Measurements from ENCODE around the gene HNF4A. TPM values are rescaled to one million over a fixed set of nuclear protein-coding genes. Genes with fewer than 3 reads are reported as not detected.

The HNF4A gene
- total RNA-seq, 1 experiment from 2014 or later: 0.15 TPM

DNA sequence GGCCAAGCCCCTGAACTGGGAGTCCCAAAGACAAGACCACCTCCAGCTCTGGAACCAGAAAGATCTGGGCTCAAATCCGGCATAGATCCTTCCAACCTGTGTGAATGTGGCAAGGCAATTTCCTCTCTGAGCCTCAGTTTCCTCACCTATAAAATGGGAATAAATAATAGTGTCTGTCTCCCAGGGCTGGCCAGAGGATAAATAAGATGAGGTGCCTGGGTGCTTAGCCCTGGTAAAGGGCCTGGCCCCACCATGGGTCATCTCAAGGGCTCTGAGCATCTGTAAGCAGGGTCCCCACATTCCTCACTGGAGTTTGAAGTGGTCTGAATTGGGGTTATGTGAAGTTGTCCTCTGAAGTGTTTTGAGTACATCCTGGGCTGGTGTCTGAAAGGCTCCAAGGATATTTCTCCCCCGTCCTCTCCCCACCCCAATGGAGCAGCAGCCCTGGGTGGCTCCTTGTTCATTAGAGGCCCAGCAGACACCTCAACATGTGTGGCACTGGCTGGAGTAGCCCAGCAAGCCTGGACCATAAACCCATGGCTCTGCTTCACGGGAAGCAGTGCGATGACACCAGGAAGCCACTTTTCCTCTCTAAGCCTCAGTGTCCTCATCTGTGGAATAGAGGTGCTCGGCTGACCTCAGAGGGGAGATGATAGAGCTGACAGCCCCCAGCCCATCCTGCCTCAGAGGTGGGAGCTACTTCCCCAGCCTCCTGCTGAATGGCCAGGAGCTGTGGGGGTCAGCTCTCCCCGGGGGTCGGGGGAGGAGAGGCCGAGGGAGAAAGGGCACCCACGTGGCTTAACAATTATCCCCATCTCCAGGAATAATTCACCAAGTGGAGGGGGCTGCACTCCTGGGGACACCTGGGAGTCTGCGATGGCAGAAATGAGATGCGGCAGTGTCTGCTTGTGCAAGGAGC lies 48.0 kb downstream of the HNF4A start (continued):
- TF ChIP-seq, protein P1, sequence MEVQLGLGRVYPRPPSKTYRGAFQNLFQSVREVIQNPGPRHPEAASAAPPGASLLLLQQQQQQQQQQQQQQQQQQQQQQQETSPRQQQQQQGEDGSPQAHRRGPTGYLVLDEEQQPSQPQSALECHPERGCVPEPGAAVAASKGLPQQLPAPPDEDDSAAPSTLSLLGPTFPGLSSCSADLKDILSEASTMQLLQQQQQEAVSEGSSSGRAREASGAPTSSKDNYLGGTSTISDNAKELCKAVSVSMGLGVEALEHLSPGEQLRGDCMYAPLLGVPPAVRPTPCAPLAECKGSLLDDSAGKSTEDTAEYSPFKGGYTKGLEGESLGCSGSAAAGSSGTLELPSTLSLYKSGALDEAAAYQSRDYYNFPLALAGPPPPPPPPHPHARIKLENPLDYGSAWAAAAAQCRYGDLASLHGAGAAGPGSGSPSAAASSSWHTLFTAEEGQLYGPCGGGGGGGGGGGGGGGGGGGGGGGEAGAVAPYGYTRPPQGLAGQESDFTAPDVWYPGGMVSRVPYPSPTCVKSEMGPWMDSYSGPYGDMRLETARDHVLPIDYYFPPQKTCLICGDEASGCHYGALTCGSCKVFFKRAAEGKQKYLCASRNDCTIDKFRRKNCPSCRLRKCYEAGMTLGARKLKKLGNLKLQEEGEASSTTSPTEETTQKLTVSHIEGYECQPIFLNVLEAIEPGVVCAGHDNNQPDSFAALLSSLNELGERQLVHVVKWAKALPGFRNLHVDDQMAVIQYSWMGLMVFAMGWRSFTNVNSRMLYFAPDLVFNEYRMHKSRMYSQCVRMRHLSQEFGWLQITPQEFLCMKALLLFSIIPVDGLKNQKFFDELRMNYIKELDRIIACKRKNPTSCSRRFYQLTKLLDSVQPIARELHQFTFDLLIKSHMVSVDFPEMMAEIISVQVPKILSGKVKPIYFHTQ (CRISPR knock-in tag; IDR thresholded peaks at IDR 0.05): no peak

DNA sequence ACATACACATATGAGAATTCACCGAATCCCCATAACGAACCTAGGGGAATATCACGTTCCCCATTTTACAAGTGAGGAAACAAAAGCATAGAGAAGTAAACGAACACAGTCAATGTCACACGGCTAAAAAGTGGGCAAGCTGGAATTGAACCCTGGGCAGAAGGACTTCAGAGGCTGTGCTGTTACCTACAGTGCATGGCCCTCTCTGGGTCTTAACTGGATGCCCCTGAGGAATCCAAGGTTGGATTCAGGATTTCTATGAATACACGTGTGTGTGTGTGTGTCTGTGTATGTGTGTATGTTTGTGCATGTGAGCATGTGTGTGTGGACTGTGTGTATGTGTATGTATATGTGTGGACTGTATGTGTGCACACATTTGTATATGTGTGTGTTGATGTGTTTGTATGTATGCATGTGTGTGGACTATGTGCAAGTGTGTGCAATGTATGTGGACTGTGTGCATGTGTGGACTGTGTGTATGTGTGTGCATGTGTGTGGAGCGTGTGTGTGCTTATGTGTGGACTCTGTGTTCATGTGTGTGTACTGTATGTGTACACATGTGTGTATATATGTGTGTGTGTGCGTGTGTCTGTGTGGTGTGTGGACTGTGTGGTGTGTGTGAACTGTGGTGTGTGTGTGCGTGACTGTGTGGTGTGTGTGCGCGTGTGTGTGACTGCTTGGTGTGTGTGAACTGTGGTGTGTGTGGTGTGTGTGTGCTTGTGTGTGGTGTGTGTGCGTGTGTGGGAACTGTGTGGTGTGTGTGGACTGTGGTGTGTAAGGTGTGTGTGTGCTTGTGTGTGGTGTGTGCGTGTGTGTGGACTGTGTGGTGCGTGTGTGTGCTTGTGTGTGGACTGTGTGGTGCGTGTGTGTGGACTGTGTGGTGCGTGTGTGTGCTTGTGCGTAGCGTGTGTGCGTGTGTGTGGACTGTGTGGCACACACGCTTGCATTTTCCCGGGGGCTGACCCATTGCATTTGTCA lies 49.0 kb downstream of the HNF4A start:
- no peaks in the 10 kb centered on the region for H3K4me1 Mint-ChIP-seq
- H3K27ac Mint-ChIP-seq: peak overlapping the region; percentile 68
- TF ChIP-seq GABPB1 (CRISPR knock-in tag; IDR thresholded peaks at IDR 0.05) (no peak), EMX1 (CRISPR knock-in tag; IDR thresholded peaks at IDR 0.05) (no peak), CREB1 (CRISPR knock-in tag; IDR thresholded peaks at IDR 0.05) (no peak), TEAD1 (CRISPR knock-in tag; IDR thresholded peaks at IDR 0.05) (no peak), NFE2L1 (CRISPR knock-in tag; IDR thresholded peaks at IDR 0.05) (no peak)
- TF ChIP-seq, protein P2, sequence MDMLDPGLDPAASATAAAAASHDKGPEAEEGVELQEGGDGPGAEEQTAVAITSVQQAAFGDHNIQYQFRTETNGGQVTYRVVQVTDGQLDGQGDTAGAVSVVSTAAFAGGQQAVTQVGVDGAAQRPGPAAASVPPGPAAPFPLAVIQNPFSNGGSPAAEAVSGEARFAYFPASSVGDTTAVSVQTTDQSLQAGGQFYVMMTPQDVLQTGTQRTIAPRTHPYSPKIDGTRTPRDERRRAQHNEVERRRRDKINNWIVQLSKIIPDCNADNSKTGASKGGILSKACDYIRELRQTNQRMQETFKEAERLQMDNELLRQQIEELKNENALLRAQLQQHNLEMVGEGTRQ (CRISPR knock-in tag; IDR thresholded peaks at IDR 0.05): no peak
- TF ChIP-seq, protein P3, sequence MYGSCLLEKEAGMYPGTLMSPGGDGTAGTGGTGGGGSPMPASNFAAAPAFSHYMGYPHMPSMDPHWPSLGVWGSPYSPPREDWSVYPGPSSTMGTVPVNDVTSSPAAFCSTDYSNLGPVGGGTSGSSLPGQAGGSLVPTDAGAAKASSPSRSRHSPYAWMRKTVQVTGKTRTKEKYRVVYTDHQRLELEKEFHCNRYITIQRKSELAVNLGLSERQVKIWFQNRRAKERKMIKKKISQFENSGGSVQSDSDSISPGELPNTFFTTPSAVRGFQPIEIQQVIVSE (CRISPR knock-in tag; IDR thresholded peaks at IDR 0.05; ENCODE audit: borderline replicate concordance): no peak
- H3K36me3 Mint-ChIP-seq: no peaks in the 10 kb centered on the region
- ChIA-PET POLR2A (no interaction called here), CTCF (no interaction called here)
- H3K9me3 Mint-ChIP-seq: peaks cover 7% of the 10 kb centered on the region
- H3K4me3 Mint-ChIP-seq: no peak overlapping the region
- no peaks in the 10 kb centered on the region for H3K27me3 Mint-ChIP-seq (ENCODE audit: low read depth)
- DNase-seq (ENCODE audit: low spot score): no peak
- ATAC-seq: no peak

DNA sequence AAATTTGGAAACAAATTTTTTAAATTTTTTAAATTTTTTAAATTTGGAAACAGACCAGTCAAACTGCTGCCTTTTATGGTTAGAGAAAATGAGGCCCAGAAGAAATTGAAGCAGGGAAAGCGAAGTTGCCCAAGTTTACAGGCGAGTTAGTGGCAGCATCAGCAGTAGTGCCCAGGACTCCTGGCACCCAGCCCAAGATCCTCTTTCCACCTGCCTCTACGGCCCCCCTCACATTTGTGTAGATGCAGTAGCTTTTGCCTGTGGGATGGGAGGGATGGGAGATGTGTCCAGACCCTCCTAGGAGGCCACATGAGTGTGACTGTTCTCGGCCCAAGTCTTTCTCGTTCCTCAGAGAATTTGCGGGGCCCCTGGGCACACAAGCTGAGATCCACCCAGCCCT lies 49.8 kb downstream of the HNF4A start:
- H3K4me3 Mint-ChIP-seq: no peak overlapping the region
- ATAC-seq (no peak), DNase-seq (ENCODE audit: low spot score) (no peak)
- ChIA-PET CTCF (interaction anchor here (1.3 kb wide), 1 partner anchor 188 kb away, joined by 4 read pairs; no protein-coding TSS in a partner anchor), POLR2A (no interaction called here)
- no peaks in the 10 kb centered on the region for H3K27me3 Mint-ChIP-seq (ENCODE audit: low read depth)
- peaks cover 7% of the 10 kb centered on the region for H3K9me3 Mint-ChIP-seq
- no peaks in the 10 kb centered on the region for H3K36me3 Mint-ChIP-seq
- TF ChIP-seq JAZF1 (CRISPR knock-in tag; IDR thresholded peaks at IDR 0.05): no peak
- TF ChIP-seq SMAD4 (CRISPR knock-in tag; IDR thresholded peaks at IDR 0.05): no peak
- TF ChIP-seq TCF7 (CRISPR knock-in tag; IDR thresholded peaks at IDR 0.05; ENCODE audit: low read depth): no peak
- TF ChIP-seq NFE2L1 (CRISPR knock-in tag; IDR thresholded peaks at IDR 0.05): no peak
- no peaks in the 10 kb centered on the region for H3K4me1 Mint-ChIP-seq
- H3K27ac Mint-ChIP-seq: no peak overlapping the region

DNA sequence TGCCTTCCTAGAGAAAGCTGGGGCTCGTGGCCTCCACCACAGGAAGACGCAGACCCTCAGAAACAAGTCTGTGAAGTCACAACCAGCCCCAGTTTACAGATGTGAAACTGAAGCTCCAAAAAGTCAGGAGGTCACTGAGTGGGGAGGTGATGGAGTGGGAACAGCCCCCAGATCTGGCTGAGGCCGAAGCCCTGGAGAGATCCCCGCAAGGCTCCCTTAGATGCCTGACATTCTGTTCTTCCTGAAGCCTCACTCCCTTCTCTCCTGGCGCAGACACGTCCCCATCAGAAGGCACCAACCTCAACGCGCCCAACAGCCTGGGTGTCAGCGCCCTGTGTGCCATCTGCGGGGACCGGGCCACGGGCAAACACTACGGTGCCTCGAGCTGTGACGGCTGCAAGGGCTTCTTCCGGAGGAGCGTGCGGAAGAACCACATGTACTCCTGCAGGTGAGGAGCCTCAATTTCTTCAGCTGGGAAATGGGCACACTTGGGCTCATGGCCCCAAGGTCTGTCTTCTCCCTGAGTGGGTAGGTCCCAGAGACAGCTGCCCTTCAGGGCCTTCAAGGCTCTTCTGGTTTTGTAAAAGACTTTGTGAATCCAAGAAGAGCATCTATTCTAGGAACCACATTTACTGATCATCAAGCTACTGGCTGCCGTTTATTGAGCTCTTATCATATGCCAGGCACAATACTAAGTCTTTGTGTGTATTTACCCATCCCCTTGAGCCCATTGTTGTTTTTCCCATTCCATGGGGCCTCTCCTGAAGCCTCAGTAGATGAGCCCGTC lies 50.5 kb downstream of the HNF4A start:
- peaks cover 7% of the 10 kb centered on the region for H3K9me3 Mint-ChIP-seq
- CTCF ChIA-PET: interaction anchor here (0.9 to 1.3 kb wide), 2 partner anchors 21 to 189 kb away, joined by 4 to 6 read pairs; no protein-coding TSS in a partner anchor

More for the DNA sequence above, 50.5 kb downstream of the HNF4A start:
- ATAC-seq (no peak), DNase-seq (ENCODE audit: low spot score) (no peak)
- no peak for TF ChIP-seq SMAD4 (CRISPR knock-in tag; IDR thresholded peaks at IDR 0.05)
- no peak for TF ChIP-seq GRHL2 (CRISPR knock-in tag; IDR thresholded peaks at IDR 0.05; ENCODE audit: insufficient replicate concordance, severe bottlenecking)
- no peak for TF ChIP-seq NFATC4 (CRISPR knock-in tag; IDR thresholded peaks at IDR 0.05)
- TF ChIP-seq, protein P4, sequence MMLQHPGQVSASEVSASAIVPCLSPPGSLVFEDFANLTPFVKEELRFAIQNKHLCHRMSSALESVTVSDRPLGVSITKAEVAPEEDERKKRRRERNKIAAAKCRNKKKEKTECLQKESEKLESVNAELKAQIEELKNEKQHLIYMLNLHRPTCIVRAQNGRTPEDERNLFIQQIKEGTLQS (CRISPR knock-in tag; conservative IDR thresholded peaks at IDR 0.05): no peak
- Mint-ChIP-seq H3K4me3 (no peak overlapping the region), H3K36me3 (no peaks in the 10 kb centered on the region), H3K27ac (no peak overlapping the region), H3K4me1 (no peaks in the 10 kb centered on the region), H3K27me3 (ENCODE audit: low read depth) (no peaks in the 10 kb centered on the region)
- POLR2A ChIA-PET: no interaction called here
